ENCODE results near the gene SH3TC2. TPM values are rescaled to one million over a fixed set of nuclear protein-coding genes. Genes with fewer than 3 reads are reported as not detected.

The SH3TC2 gene
- total RNA-seq, 1 donor from 2014 or later = 0.69 TPM

DNA sequence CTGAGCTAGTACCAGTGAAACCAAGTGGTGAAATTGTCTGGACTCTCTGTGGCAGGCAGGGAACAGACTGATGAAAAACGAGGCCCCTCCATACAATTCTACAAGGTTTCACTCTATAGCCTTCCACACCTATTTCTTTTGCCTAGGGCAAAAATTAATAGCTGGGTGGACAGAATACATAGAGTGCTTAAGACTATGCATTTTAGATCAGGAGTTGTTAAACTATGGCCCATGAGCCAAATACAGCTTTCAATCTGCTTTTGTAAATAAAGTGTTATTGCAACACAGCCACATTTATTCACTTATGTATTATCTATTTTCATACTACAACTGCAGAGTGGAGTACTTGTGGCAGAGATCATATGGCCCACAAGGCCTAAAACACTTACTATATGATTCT, 45.2 kb downstream of the SH3TC2 start:
- Mint-ChIP-seq H3K27me3 (ENCODE audit: insufficient read depth, low read depth) (no peaks in the 10 kb centered on the region), H3K4me1 (peaks cover 12% of the 10 kb centered on the region), H3K36me3 (no peaks in the 10 kb centered on the region), H3K27ac (no peak overlapping the region), H3K9me3 (peaks cover 6% of the 10 kb centered on the region), H3K4me3 (no peak overlapping the region)
- H3K9me3 ChIP-seq (ENCODE audit: low read depth) = no peaks in the 10 kb centered on the region
- H3K36me3 ChIP-seq = no peaks in the 10 kb centered on the region
- H3F3A ChIP-seq (ENCODE audit: low read depth) = no peaks in the 10 kb centered on the region
- no peak overlapping the region for H3K4me3 ChIP-seq
- H3K4me2 ChIP-seq = no peak overlapping the region
- no peak overlapping the region for H2AFZ ChIP-seq (replicated peaks)
- TF ChIP-seq CTCF (IDR thresholded peaks at IDR 0.05) = no peak
- TF ChIP-seq EZH2 (IDR thresholded peaks at IDR 0.05) = no peak
- no peaks in the 10 kb centered on the region for H4K20me1 ChIP-seq (ENCODE audit: low read depth)
- H3K27ac ChIP-seq = no peak overlapping the region
- H3K79me2 ChIP-seq (ENCODE audit: low read depth) = no peaks in the 10 kb centered on the region
- no peak for DNase-seq (ENCODE audit: low spot score)
- no peaks in the 10 kb centered on the region for H3K27me3 ChIP-seq
- H3K4me1 ChIP-seq = no peaks in the 10 kb centered on the region
- H3K9ac ChIP-seq = no peak overlapping the region

DNA sequence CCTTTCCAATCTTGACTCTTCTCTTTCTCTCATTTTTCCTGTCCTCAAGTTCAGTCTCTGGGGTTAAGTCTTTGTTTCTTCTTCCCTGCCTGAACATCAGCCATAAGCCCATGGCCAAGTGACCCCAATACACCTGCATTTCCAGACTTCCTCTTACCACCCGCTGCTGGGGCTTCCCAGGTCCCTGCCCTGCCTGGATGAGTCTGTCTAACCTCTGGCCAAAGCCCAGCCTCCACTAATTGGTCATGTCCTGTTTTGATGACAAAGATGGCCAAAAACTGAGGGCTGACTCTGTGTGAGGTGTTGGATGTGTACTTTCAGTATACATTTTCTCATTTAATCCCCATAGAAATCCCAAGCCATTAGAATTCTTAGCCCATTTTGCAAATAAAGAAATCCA, 47.3 kb downstream of the SH3TC2 start:
- no peak overlapping the region for H3K27ac ChIP-seq
- no peak overlapping the region for H3K4me3 ChIP-seq
- H3K9ac ChIP-seq = no peak overlapping the region
- Mint-ChIP-seq H3K4me3 (no peak overlapping the region), H3K9me3 (peaks cover 2% of the 10 kb centered on the region), H3K27ac (no peak overlapping the region), H3K36me3 (no peaks in the 10 kb centered on the region), H3K27me3 (ENCODE audit: insufficient read depth, low read depth) (peaks cover 3% of the 10 kb centered on the region), H3K4me1 (peaks cover 12% of the 10 kb centered on the region)
- no peaks in the 10 kb centered on the region for H3K27me3 ChIP-seq
- no peak overlapping the region for H2AFZ ChIP-seq (replicated peaks)
- DNase-seq (ENCODE audit: low spot score) = no peak
- no peaks in the 10 kb centered on the region for H3K4me1 ChIP-seq
- TF ChIP-seq EZH2 (IDR thresholded peaks at IDR 0.05) (no peak), CTCF (IDR thresholded peaks at IDR 0.05) (no peak), EZH2phosphoT487 (IDR thresholded peaks at IDR 0.05) (no peak)
- no peaks in the 10 kb centered on the region for H3K9me3 ChIP-seq (ENCODE audit: low read depth)
- no peaks in the 10 kb centered on the region for H4K20me1 ChIP-seq (ENCODE audit: low read depth)
- no peaks in the 10 kb centered on the region for H3K36me3 ChIP-seq
- H3K4me2 ChIP-seq = no peak overlapping the region
- no peaks in the 10 kb centered on the region for H3K79me2 ChIP-seq (ENCODE audit: low read depth)
- no peaks in the 10 kb centered on the region for H3F3A ChIP-seq (ENCODE audit: low read depth)

- H3K9me3 Mint-ChIP-seq = peaks cover 2% of the 10 kb centered on the region
- H3K27me3 Mint-ChIP-seq (ENCODE audit: insufficient read depth, low read depth) = peaks cover 3% of the 10 kb centered on the region
- Histone ChIP-seq H3F3A (ENCODE audit: low read depth) (no peaks in the 10 kb centered on the region), H3K9me3 (ENCODE audit: low read depth) (no peaks in the 10 kb centered on the region), H4K20me1 (ENCODE audit: low read depth) (no peaks in the 10 kb centered on the region), H3K4me2 (no peak overlapping the region), H3K27me3 (no peaks in the 10 kb centered on the region), H2AFZ (replicated peaks) (no peak overlapping the region), H3K4me3 (no peak overlapping the region), H3K27ac (no peak overlapping the region), H3K4me1 (no peaks in the 10 kb centered on the region), H3K79me2 (ENCODE audit: low read depth) (no peaks in the 10 kb centered on the region), H3K36me3 (no peaks in the 10 kb centered on the region), H3K9ac (no peak overlapping the region)
- no peak for DNase-seq (ENCODE audit: low spot score)
- H3K4me1 Mint-ChIP-seq = peaks cover 12% of the 10 kb centered on the region
- H3K27ac Mint-ChIP-seq = no peak overlapping the region
- TF ChIP-seq CTCF (IDR thresholded peaks at IDR 0.05) (no peak), EZH2 (IDR thresholded peaks at IDR 0.05) (no peak), EZH2phosphoT487 (IDR thresholded peaks at IDR 0.05) (no peak)
- H3K4me3 Mint-ChIP-seq = no peak overlapping the region
- H3K36me3 Mint-ChIP-seq = no peaks in the 10 kb centered on the region
Measured at GRCh38 chr5:149015126-149015525, 47.7 kb downstream of the SH3TC2 start.
